ELF-1 (cell line): ENCODE results near the gene AHI1.

Experiments
- DNase-seq: peaks from one replicate; pipeline ENCODE4 v3.0.0-alpha.2; 2016; ENCODE audit warnings: low read depth, low spot score

AHI1 gene

DNA sequence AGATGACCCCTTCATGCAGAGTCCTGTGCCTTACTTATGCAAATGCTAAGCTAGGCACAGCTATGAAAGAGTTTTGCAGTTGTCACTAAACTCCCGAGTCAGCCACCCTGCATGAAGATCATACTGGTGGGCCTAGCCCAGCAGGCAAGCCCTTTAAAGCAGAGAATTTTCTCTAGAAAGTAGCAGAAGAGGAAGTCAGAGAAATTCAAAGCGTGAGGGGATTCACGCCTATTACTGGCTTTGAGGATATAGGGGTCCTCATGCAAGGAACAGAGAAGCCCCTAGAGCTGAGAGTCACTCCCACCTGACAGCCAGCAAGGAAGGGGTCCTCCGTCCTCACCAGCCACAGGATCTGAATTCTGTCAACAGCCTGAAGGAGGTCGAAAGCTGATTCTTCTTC is 261.8 kb downstream of the AHI1 start:
- no peak for DNase-seq

GRCh38 chr6:135234492-135234780 is 263.1 kb downstream of the AHI1 start:
- no peak for DNase-seq

- DNase-seq, result no peak
Observed at GRCh38 chr6:135233686-135234491, 263.7 kb downstream of the AHI1 start.
